Central memory CD8-positive, alpha-beta T cell (primary cell): ENCODE data around the gene CYFIP2.

Experiments used
- ATAC-seq: fragments of 150-1000 bp; cut with Tn5 transposase; replicated peaks from 2 replicates; pipeline ENCODE4 v1.10.0; 2022; ENCODE audit warnings: mild to moderate bottlenecking, moderate FRiP score, moderate number of reproducible peaks; ENCODE audit not compliant: poor library complexity, severe bottlenecking; ENCODE audit errors: extremely low read depth
- DNase-seq, 2 donors: peaks; one replicate each; pipeline ENCODE4 v3.0.0; 2021; ENCODE audit warnings: low spot score in 2 of 2
- H3K27ac Mint-ChIP-seq: one replicate; pipeline ENCODE4 v1.8.0; 2022; ENCODE audit warnings: low read depth, mild to moderate bottlenecking, moderate library complexity, mixed read lengths
- H3K27me3 Mint-ChIP-seq: one replicate; pipeline ENCODE4 v1.8.0; 2022; ENCODE audit warnings: mixed read lengths
- H3K36me3 Mint-ChIP-seq: one replicate; pipeline ENCODE4 v1.8.0; 2022; ENCODE audit warnings: mild to moderate bottlenecking, moderate library complexity, mixed read lengths; ENCODE audit not compliant: insufficient read depth
- H3K4me1 Mint-ChIP-seq: one replicate; pipeline ENCODE4 v1.8.0; 2022; ENCODE audit warnings: mixed read lengths
- H3K4me3 Mint-ChIP-seq: one replicate; pipeline ENCODE4 v1.8.0; 2022; ENCODE audit warnings: mild to moderate bottlenecking, moderate library complexity, mixed read lengths
- H3K9me3 Mint-ChIP-seq: one replicate; pipeline ENCODE4 v1.8.0; 2022; ENCODE audit warnings: mixed read lengths

Gene CYFIP2

GRCh38 chr5:157267025-157267424, 1.1 kb downstream of the CYFIP2 start:
- Mint-ChIP-seq H3K9me3 (no peaks in the 10 kb centered on the region), H3K4me1 (peaks cover 71% of the 10 kb centered on the region), H3K36me3 (peaks cover 23% of the 10 kb centered on the region), H3K27me3 (no peaks in the 10 kb centered on the region), H3K4me3 (peak overlapping the region; percentile 93), H3K27ac (peak overlapping the region; percentile 87)
- ATAC-seq = no peak
- DNase-seq = no peak

DNA sequence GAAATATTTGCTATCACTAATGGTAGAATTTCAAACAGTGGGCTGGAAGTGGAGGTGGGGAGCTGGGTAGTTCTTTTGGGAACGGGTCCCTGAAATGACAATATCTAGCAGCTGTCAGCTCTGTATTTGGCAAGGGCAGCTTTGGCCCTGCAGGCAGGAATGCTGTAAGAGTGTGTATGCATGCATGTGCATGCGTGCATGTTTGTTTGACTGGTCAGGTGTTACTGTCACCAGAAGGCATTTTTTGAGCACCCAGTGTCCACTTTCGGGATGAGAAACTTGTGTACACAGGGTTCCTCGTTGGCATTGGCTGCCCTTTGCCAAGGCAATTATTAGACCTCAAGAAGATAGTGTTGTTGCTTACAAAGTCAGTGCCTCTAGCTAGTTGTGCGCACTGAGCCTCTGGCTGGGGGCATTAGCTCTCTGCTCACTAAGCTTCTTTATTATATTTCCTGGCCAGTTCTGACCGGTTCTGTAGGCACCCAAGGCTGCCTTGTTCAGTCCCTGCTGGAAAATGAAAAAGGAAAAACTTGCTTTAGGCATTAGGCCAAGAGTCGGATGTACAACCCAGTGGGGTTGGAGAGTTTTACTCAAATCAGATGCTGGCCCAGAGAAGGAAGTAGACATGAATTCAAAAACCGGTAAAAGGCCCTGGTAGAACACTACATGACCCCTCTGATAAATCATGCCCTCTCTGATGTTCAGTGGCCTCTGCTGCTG, 2.0 kb downstream of the CYFIP2 start:
- Mint-ChIP-seq H3K9me3 (no peaks in the 10 kb centered on the region), H3K4me3 (peak overlapping the region; percentile 93), H3K27me3 (no peaks in the 10 kb centered on the region), H3K27ac (peak overlapping the region; percentile 14), H3K36me3 (peaks cover 28% of the 10 kb centered on the region), H3K4me1 (peaks cover 80% of the 10 kb centered on the region)
- no peak for DNase-seq
- no peak for ATAC-seq

GRCh38 chr5:157269165-157269671, 3.3 kb downstream of the CYFIP2 start:
- Mint-ChIP-seq H3K9me3 (no peaks in the 10 kb centered on the region), H3K4me1 (peaks cover 84% of the 10 kb centered on the region), H3K27ac (peak overlapping the region; percentile 96), H3K4me3 (peak overlapping the region; percentile 93), H3K27me3 (no peaks in the 10 kb centered on the region), H3K36me3 (peaks cover 27% of the 10 kb centered on the region)
- ATAC-seq (no peak), DNase-seq (no peak)

GRCh38 chr5:157269761-157270272, 3.9 kb downstream of the CYFIP2 start:
- ATAC-seq (no peak), DNase-seq (no peak)
- peaks cover 80% of the 10 kb centered on the region for H3K4me1 Mint-ChIP-seq
- H3K4me3 Mint-ChIP-seq = peak overlapping the region; percentile 93
- no peaks in the 10 kb centered on the region for H3K9me3 Mint-ChIP-seq
- no peaks in the 10 kb centered on the region for H3K27me3 Mint-ChIP-seq
- H3K27ac Mint-ChIP-seq = peak overlapping the region; percentile 96
- H3K36me3 Mint-ChIP-seq = peaks cover 26% of the 10 kb centered on the region

DNA sequence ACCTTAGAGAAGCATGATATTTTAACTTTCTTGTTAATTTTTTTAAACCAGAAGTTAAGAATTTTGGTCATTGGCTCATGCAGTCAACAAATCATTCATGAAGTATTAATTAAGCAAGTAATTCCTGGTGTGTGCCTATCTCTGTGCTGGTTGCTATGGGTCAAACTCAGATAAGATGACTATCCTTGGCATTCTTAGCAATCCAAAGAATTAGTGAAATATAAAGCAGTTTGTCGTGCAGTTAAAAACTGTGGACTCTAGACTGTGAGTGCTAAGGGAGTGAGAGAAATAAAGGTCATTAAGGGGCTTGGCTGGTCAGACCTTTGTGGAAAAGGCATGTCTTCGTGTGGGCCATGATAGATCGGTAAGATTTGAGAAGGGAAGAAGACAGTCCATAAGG, 4.8 kb downstream of the CYFIP2 start:
- Mint-ChIP-seq H3K4me1 (peaks cover 71% of the 10 kb centered on the region), H3K27me3 (no peaks in the 10 kb centered on the region), H3K36me3 (peaks cover 22% of the 10 kb centered on the region), H3K9me3 (no peaks in the 10 kb centered on the region), H3K4me3 (peak overlapping the region; percentile 93), H3K27ac (peak overlapping the region; percentile 96)
- ATAC-seq (no peak), DNase-seq (no peak)

- Mint-ChIP-seq H3K36me3 (peaks cover 20% of the 10 kb centered on the region), H3K27ac (peak overlapping the region; percentile 96), H3K27me3 (no peaks in the 10 kb centered on the region), H3K9me3 (no peaks in the 10 kb centered on the region), H3K4me3 (peak overlapping the region; percentile 93), H3K4me1 (peaks cover 79% of the 10 kb centered on the region)
- DNase-seq = peak; percentile 71 to 92
- ATAC-seq = peak; percentile 91
These were observed 5.9 kb downstream of the CYFIP2 start for GRCh38 chr5:157271740-157272271.

GRCh38 chr5:157273131-157273556, 7.2 kb downstream of the CYFIP2 start:
- Mint-ChIP-seq H3K27ac (peak overlapping the region; percentile 96), H3K4me1 (peaks cover 80% of the 10 kb centered on the region), H3K4me3 (peak overlapping the region; percentile 93), H3K9me3 (no peaks in the 10 kb centered on the region), H3K27me3 (no peaks in the 10 kb centered on the region), H3K36me3 (peaks cover 23% of the 10 kb centered on the region)
- ATAC-seq (peak; percentile 5), DNase-seq (no peak)

- no peak overlapping the region for H3K27ac Mint-ChIP-seq
- DNase-seq (no peak), ATAC-seq (no peak)
- H3K27me3 Mint-ChIP-seq = no peaks in the 10 kb centered on the region
- peaks cover 78% of the 10 kb centered on the region for H3K4me1 Mint-ChIP-seq
- peaks cover 23% of the 10 kb centered on the region for H3K36me3 Mint-ChIP-seq
- H3K9me3 Mint-ChIP-seq = no peaks in the 10 kb centered on the region
- no peak overlapping the region for H3K4me3 Mint-ChIP-seq
These were observed 9.5 kb downstream of the CYFIP2 start for GRCh38 chr5:157275403-157275802.

- H3K4me3 Mint-ChIP-seq = no peak overlapping the region
- no peak for ATAC-seq
- no peak overlapping the region for H3K27ac Mint-ChIP-seq
These were observed 12.6 kb downstream of the CYFIP2 start for GRCh38 chr5:157278319-157279037.

DNA sequence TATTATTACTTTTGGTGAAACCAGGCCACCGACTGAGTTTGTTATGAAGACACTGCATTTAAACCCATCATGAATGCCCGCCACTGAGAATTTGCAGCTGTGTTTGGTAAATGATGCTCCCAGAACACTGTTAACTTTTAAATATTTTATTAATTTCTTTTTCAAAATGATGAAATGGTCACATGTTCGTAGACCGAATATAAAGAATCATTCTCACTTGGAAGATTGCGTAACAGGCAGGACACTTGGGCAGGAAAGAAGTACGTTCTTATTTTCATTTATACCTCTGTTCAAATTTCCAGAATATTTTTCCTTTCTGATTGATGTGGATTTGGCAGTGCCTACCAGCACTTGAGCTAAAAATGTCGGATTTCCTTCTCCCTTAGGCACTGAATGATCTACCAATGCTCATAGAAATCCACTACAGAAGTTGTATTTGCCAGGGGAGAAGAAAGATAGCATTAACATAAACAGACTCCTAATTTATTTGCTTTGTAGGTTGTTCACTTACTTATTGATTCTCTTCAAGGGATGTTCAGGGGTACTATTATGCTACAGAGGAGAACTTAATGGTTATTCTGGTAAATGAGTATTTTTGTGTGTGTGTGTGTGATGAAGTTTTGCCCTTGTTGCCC, 13.8 kb downstream of the CYFIP2 start:
- DNase-seq = no peak
- Mint-ChIP-seq H3K9me3 (no peaks in the 10 kb centered on the region), H3K36me3 (peaks cover 16% of the 10 kb centered on the region), H3K27ac (peak overlapping the region; percentile 51), H3K4me3 (no peak overlapping the region), H3K4me1 (peaks cover 84% of the 10 kb centered on the region), H3K27me3 (no peaks in the 10 kb centered on the region)
- ATAC-seq = no peak

More at GRCh38 chr5:157278319-157279037, 12.6 kb downstream of the CYFIP2 start:
- Mint-ChIP-seq H3K9me3 (no peaks in the 10 kb centered on the region), H3K36me3 (peaks cover 15% of the 10 kb centered on the region), H3K27me3 (no peaks in the 10 kb centered on the region), H3K4me1 (peaks cover 78% of the 10 kb centered on the region)
- DNase-seq = no peak

- H3K27ac Mint-ChIP-seq = peak overlapping the region; percentile 51
- H3K4me1 Mint-ChIP-seq = peaks cover 86% of the 10 kb centered on the region
- ATAC-seq = no peak
- no peaks in the 10 kb centered on the region for H3K9me3 Mint-ChIP-seq
- H3K27me3 Mint-ChIP-seq = no peaks in the 10 kb centered on the region
- peaks cover 26% of the 10 kb centered on the region for H3K36me3 Mint-ChIP-seq
- DNase-seq = no peak
- H3K4me3 Mint-ChIP-seq = no peak overlapping the region
These were observed 15.0 kb downstream of the CYFIP2 start for GRCh38 chr5:157280927-157281326.

DNA sequence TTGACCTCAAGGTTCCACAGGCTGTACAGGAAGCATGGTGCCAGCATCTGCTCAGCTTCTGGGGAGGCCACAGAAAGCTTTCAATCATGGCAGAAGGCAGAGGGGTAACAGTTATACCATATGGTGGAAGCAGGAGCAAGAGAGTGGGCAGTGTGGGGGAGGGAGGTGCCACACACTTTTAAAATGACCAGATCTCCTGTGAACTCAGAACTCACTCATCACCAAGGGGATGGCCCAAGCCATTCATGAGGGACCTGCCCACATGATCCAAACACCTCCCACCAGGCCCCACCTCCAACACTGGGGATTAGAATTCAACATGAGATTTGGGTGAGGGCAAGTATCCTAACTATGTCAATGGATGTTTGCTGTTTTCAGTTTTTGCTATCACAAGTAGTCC, 16.2 kb downstream of the CYFIP2 start:
- Mint-ChIP-seq H3K9me3 (no peaks in the 10 kb centered on the region), H3K4me3 (no peak overlapping the region), H3K4me1 (peaks cover 76% of the 10 kb centered on the region), H3K27me3 (no peaks in the 10 kb centered on the region), H3K36me3 (peaks cover 32% of the 10 kb centered on the region), H3K27ac (peak overlapping the region; percentile 35)
- no peak for ATAC-seq
- DNase-seq = no peak
